Chondrocyte (in vitro differentiated cells): Measurements from ENCODE around the gene DCBLD2. TPM values are rescaled to one million over a fixed set of nuclear protein-coding genes. Genes with fewer than 3 reads are reported as not detected.

Experiments
- DNase-seq: peaks from one replicate; pipeline ENCODE4 v3.0.0; 2021; ENCODE audit warnings: mixed read lengths, low spot score
- H3K27ac Mint-ChIP-seq: one replicate; pipeline ENCODE4 v1.8.0; 2021; ENCODE audit warnings: mild to moderate bottlenecking, moderate library complexity, mixed read lengths; ENCODE audit not compliant: unreplicated experiment
- H3K27me3 Mint-ChIP-seq: 2 replicates; pipeline ENCODE4 v1.8.0; 2021; ENCODE audit warnings: low read depth, mixed read lengths
- H3K36me3 Mint-ChIP-seq: 2 replicates; pipeline ENCODE4 v1.8.0; 2021; ENCODE audit warnings: low read depth, mixed read lengths
- H3K4me1 Mint-ChIP-seq: 2 replicates; pipeline ENCODE4 v1.8.0; 2021; ENCODE audit warnings: low read depth, mild to moderate bottlenecking, mixed read lengths
- H3K4me3 Mint-ChIP-seq: one replicate; pipeline ENCODE4 v1.8.0; 2021; ENCODE audit warnings: mild to moderate bottlenecking, moderate library complexity, mixed read lengths; ENCODE audit not compliant: unreplicated experiment
- H3K9me3 Mint-ChIP-seq: 2 replicates; pipeline ENCODE4 v1.8.0; 2021; ENCODE audit warnings: low read depth, mixed read lengths
- total RNA-seq: library from RNA; stranded (reverse); gene quantifications from 3 replicates; pipeline ENCODE4 v1.2.1, GENCODE V29; 2021
- TF ChIP-seq, protein P1 (sequence below): fragments of 200-600 bp; sonication (generic); IDR thresholded peaks from 2 replicates; pipeline ENCODE4 v1.5.0; 2021; ENCODE audit warnings: antibody characterized with exemption, mild to moderate bottlenecking, moderate library complexity

The DCBLD2 gene
- total RNA-seq, 1 donor from 2014 or later, result 63.2 TPM

DNA sequence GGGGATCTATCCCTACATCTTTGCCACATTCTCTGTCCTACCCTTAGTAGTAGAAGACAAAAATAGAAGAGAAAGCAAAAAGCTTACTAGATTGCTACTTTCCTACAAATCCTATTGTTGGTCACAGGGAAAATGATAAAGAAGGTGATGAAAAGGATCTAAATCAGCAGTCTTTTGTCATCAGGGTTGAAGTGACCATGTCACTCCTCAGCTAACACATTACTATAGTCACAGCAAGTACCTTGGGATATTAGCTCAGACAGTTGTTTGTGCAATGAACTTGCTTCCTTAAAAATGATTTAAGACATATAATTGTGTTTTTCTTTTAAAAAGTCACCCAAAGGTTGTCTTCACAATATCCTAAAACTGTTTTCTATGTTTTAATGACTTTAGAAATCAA is 132.0 kb downstream of the DCBLD2 start:
- Mint-ChIP-seq H3K27me3 (peaks cover 2% of the 10 kb centered on the region), H3K9me3 (no peaks in the 10 kb centered on the region), H3K4me1 (no peaks in the 10 kb centered on the region), H3K4me3 (no peak overlapping the region), H3K27ac (no peak overlapping the region), H3K36me3 (no peaks in the 10 kb centered on the region)
- TF ChIP-seq, protein P1, sequence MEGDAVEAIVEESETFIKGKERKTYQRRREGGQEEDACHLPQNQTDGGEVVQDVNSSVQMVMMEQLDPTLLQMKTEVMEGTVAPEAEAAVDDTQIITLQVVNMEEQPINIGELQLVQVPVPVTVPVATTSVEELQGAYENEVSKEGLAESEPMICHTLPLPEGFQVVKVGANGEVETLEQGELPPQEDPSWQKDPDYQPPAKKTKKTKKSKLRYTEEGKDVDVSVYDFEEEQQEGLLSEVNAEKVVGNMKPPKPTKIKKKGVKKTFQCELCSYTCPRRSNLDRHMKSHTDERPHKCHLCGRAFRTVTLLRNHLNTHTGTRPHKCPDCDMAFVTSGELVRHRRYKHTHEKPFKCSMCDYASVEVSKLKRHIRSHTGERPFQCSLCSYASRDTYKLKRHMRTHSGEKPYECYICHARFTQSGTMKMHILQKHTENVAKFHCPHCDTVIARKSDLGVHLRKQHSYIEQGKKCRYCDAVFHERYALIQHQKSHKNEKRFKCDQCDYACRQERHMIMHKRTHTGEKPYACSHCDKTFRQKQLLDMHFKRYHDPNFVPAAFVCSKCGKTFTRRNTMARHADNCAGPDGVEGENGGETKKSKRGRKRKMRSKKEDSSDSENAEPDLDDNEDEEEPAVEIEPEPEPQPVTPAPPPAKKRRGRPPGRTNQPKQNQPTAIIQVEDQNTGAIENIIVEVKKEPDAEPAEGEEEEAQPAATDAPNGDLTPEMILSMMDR, result no peak
- DNase-seq, result no peak

DNA sequence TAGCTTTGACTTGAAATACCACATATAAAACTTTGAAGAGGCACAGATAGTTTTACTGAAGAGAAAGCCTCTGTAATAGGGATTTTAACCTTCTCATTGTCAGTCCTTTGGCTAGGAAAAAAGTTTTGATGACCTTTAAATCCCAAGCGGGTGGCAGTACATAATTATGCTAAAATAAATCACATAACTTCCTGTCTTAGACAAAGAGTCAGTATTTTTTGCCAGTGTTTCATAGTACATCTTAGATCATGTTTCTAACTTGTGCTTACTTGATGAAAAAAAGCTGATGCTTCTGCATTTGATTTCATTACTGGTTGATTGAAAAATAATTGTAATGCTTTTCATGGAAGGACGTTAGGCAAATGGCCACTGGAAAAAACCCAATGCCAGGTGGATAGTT is 132.5 kb downstream of the DCBLD2 start:
- H3K4me1 Mint-ChIP-seq, result no peaks in the 10 kb centered on the region

DNA sequence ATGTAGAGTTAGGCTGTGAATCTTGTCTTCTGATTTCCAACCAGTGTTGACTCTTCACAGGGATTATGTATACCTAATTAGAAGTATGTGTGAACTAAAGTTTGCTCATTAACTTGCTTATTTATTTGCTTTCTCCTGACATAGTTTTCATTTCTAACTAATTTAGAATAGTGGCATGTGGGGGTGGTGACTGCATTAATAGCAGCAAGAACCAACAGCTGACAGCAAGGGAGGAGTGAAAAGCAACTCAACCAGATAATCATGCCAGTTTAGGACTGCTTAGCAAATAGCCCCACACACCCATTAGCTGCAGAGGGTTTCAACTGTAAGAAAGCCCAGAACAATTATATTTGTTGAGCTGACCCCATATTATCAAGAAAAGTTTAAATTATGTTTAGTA is 134.6 kb downstream of the DCBLD2 start:
- Mint-ChIP-seq H3K36me3 (no peaks in the 10 kb centered on the region), H3K4me3 (no peak overlapping the region), H3K27ac (no peak overlapping the region), H3K4me1 (no peaks in the 10 kb centered on the region), H3K27me3 (peaks cover 12% of the 10 kb centered on the region), H3K9me3 (no peaks in the 10 kb centered on the region)
- no peak for DNase-seq
- TF ChIP-seq, protein P1, result no peak

More for the DNA sequence above, 132.5 kb downstream of the DCBLD2 start:
- no peak for DNase-seq
- peaks cover 5% of the 10 kb centered on the region for H3K27me3 Mint-ChIP-seq
- TF ChIP-seq, protein P1, result no peak
- no peaks in the 10 kb centered on the region for H3K9me3 Mint-ChIP-seq
- H3K27ac Mint-ChIP-seq, result no peak overlapping the region
- no peaks in the 10 kb centered on the region for H3K36me3 Mint-ChIP-seq
- no peak overlapping the region for H3K4me3 Mint-ChIP-seq

DNA sequence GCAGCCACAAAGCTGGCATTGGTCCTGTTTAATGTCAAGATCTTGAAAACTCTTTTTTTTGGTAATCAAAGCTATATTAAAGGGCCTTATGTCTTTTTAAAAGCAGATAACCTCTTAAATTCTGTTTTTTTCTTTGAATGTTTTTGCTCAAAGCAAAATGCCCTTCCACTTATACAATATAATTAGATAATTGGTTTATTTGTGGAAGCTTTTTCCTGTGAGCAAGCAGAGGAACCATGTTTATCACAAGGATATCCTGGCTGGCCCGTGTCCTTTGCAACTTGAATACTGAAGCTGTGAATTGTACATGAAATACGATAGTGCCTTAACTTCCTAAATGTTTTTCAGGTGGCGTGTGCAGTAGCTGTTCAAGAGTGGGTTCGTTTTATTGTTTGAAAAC is 135.8 kb downstream of the DCBLD2 start:
- H3K9me3 Mint-ChIP-seq, result no peaks in the 10 kb centered on the region
- H3K4me1 Mint-ChIP-seq, result no peaks in the 10 kb centered on the region
- no peak for DNase-seq
- H3K27me3 Mint-ChIP-seq, result peaks cover 13% of the 10 kb centered on the region
- no peaks in the 10 kb centered on the region for H3K36me3 Mint-ChIP-seq
- H3K4me3 Mint-ChIP-seq, result no peak overlapping the region
- TF ChIP-seq, protein P1, result no peak
- H3K27ac Mint-ChIP-seq, result no peak overlapping the region

DNA sequence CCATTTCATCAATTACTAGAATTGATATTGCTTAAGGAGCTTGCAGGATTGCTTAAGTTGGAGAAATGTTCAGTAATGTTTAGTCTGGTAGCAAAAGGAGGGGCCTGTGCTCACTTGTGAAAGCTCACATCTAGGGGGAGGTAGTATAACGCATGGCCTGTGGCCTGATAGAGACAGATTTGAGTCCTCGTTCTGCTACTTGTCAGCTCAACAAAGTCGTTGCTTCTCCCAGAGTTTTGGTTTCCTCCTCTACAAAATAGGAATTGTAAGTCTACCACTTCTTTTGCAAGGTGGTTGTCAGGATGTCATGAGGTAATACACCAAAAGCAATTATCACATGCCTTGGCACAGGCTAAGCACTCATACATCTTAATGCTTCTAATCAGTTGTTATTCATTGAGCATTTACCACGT is 137.0 kb downstream of the DCBLD2 start:
- Mint-ChIP-seq H3K27ac (no peak overlapping the region), H3K27me3 (peaks cover 19% of the 10 kb centered on the region), H3K36me3 (no peaks in the 10 kb centered on the region), H3K4me1 (no peaks in the 10 kb centered on the region), H3K9me3 (no peaks in the 10 kb centered on the region), H3K4me3 (no peak overlapping the region)
- TF ChIP-seq, protein P1, result no peak
- DNase-seq, result no peak
